GM19025 (cell line): ENCODE results near the gene PLCB4.

Source experiments
- ATAC-seq: cut with Tn5 transposase; IDR thresholded peaks from one replicate; pipeline ENCODE4 v1.9.1; 2021; ENCODE audit warnings: mild to moderate bottlenecking, low read depth, moderate library complexity; ENCODE audit not compliant: unreplicated experiment

The PLCB4 gene

GRCh38 chr20:9250511-9250910 lies 181.6 kb downstream of the PLCB4 start:
- no peak for ATAC-seq

- ATAC-seq = no peak
Observed at GRCh38 chr20:9253006-9253539, 184.2 kb downstream of the PLCB4 start.

- ATAC-seq = no peak
Observed at GRCh38 chr20:9255171-9255570, 186.3 kb downstream of the PLCB4 start.

GRCh38 chr20:9256393-9256792 lies 187.5 kb downstream of the PLCB4 start:
- no peak for ATAC-seq

GRCh38 chr20:9258901-9259300 lies 190.0 kb downstream of the PLCB4 start:
- no peak for ATAC-seq

GRCh38 chr20:9260027-9260426 lies 191.1 kb downstream of the PLCB4 start:
- ATAC-seq = no peak

- ATAC-seq = no peak
Observed at GRCh38 chr20:9261781-9262180, 192.9 kb downstream of the PLCB4 start.

GRCh38 chr20:9262653-9263194 lies 193.8 kb downstream of the PLCB4 start:
- no peak for ATAC-seq

- ATAC-seq = no peak
Observed at GRCh38 chr20:9269280-9269971, 200.5 kb downstream of the PLCB4 start.

- no peak for ATAC-seq
Observed at GRCh38 chr20:9270831-9271230, 201.9 kb downstream of the PLCB4 start.

- no peak for ATAC-seq
Observed at GRCh38 chr20:9276966-9277468, 208.1 kb downstream of the PLCB4 start.

- ATAC-seq = no peak
Observed at GRCh38 chr20:9279918-9280401, 211.1 kb downstream of the PLCB4 start.

- no peak for ATAC-seq
Observed at GRCh38 chr20:9280666-9281065, 211.8 kb downstream of the PLCB4 start.

GRCh38 chr20:9281803-9282202 lies 212.9 kb downstream of the PLCB4 start:
- ATAC-seq = no peak

GRCh38 chr20:9285617-9286016 lies 216.7 kb downstream of the PLCB4 start:
- no peak for ATAC-seq

- no peak for ATAC-seq
Observed at GRCh38 chr20:9286501-9287461, 217.9 kb downstream of the PLCB4 start.

GRCh38 chr20:9287826-9288225 lies 218.9 kb downstream of the PLCB4 start:
- ATAC-seq = no peak

GRCh38 chr20:9290331-9290730 lies 221.4 kb downstream of the PLCB4 start:
- no peak for ATAC-seq

GRCh38 chr20:9293145-9293544 lies 224.3 kb downstream of the PLCB4 start:
- ATAC-seq = no peak

- no peak for ATAC-seq
Observed at GRCh38 chr20:9294041-9294440, 225.2 kb downstream of the PLCB4 start.

GRCh38 chr20:9298906-9299305 lies 230.0 kb downstream of the PLCB4 start:
- ATAC-seq = no peak
